ENCODE results near the gene LIME1. TPM values are rescaled to one million over a fixed set of nuclear protein-coding genes. Genes with fewer than 3 reads are reported as not detected.

The LIME1 gene
- total and polyA plus RNA-seq, 2 of the 8 experiments (the other 6 are each of a cell fraction or from before 2014, with no cell fraction given), result 4.5 to 5.9 TPM

- TF ChIP-seq CTCF (IDR thresholded peaks at IDR 0.05; ENCODE audit: control extremely low read depth in 1 of 3, insufficient read depth in 1 of 3, low read depth in 1 of 3, low read length in 3 of 3) (no peak), YY1 (IDR thresholded peaks at IDR 0.05; ENCODE audit: low read depth, low read length) (no peak)
Observed at GRCh38 chr20:63693083-63693732, 43.3 kb upstream of the LIME1 start (continued).
